ENCODE results near the gene F2. TPM values are rescaled to one million over a fixed set of nuclear protein-coding genes. Genes with fewer than 3 reads are reported as not detected.

The F2 gene
- total RNA-seq, 1 experiment from 2014 or later: 0.47 TPM

DNA sequence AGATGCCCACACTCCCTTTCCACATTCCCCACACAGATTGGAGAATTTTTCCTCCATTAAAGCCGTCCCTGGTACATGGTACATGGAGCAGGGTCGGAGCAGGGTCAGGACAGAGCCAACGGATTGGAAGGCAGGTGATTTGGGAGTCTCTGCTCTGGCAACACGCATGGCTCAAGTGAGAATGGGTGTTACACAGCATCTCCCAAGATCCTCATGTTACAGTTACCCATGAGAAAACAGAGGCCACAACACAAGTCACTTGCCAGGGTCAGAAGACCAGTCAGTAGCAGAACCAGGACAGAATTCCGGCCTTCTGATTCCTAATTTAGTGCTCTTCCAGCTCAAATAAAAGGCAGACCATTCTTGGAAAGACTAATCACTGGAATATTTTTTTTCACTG lies 7.7 kb upstream of the F2 start:
- no peak overlapping the region for H3K27ac ChIP-seq (ENCODE audit: low read depth, low read length)

More for the DNA sequence above, 7.7 kb upstream of the F2 start:
- CTCF ChIA-PET: no interaction called here
- Histone ChIP-seq H3K4me1 (ENCODE audit: control insufficient read depth in 1 of 2, insufficient read depth in 2 of 2, low read length in 2 of 2) (peaks cover 0 to 11% of the 10 kb centered on the region in 2 experiments; a peak in 1 of 4 replicates), H3K9me2 (ENCODE audit: insufficient read depth) (no peaks in the 10 kb centered on the region), H3K36me3 (ENCODE audit: control insufficient read depth in 1 of 2, insufficient read depth in 2 of 2, low read length in 2 of 2) (peaks cover 0 to 4% of the 10 kb centered on the region in 2 experiments; a peak in 2 of 4 replicates), H3K79me2 (ENCODE audit: insufficient read depth, low read length) (no peaks in the 10 kb centered on the region), H3K9ac (ENCODE audit: low read length) (no peak overlapping the region), H2AFZ (ENCODE audit: low read depth, low read length, poor library complexity, severe bottlenecking) (no peak overlapping the region), H3K27me3 (ENCODE audit: insufficient read depth, low read length) (no peaks in the 10 kb centered on the region), H3K4me3 (replicated peaks in 1 of 2; ENCODE audit: low read depth in 1 of 2, low read length in 2 of 2) (no peak overlapping the region), H3K9me3 (ENCODE audit: control insufficient read depth in 1 of 2, insufficient read depth in 1 of 2, low read depth in 1 of 2, low read length in 2 of 2) (no peaks in the 10 kb centered on the region), H3K4me2 (ENCODE audit: low read length) (no peak overlapping the region), H4K20me1 (ENCODE audit: insufficient read depth) (no peaks in the 10 kb centered on the region)
- TF ChIP-seq RAD21 (IDR thresholded peaks at IDR 0.05; ENCODE audit: low read depth) (no peak), TCF7L2 (IDR thresholded peaks at IDR 0.05; ENCODE audit: borderline replicate concordance, extremely low read depth, insufficient read depth, insufficient read length) (no peak), CBX3 (IDR thresholded peaks at IDR 0.05; ENCODE audit: low read depth) (no peak), EZH2phosphoT487 (IDR thresholded peaks at IDR 0.05; ENCODE audit: borderline replicate concordance) (no peak), JUND (IDR thresholded peaks at IDR 0.05) (no peak), POLR2A (IDR thresholded peaks at IDR 0.05; ENCODE audit: borderline replicate concordance, extremely low read depth, insufficient read depth, insufficient read length) (no peak), ZNF274 (IDR thresholded peaks at IDR 0.05; ENCODE audit: low read depth, low read length) (no peak), EGR1 (IDR thresholded peaks at IDR 0.05; ENCODE audit: low read depth) (no peak), EZH2 (IDR thresholded peaks at IDR 0.05) (no peak), SIN3A (IDR thresholded peaks at IDR 0.05; ENCODE audit: low read depth) (no peak), FOSL1 (IDR thresholded peaks at IDR 0.05; ENCODE audit: low read depth) (no peak)
- TF ChIP-seq, protein P1, sequence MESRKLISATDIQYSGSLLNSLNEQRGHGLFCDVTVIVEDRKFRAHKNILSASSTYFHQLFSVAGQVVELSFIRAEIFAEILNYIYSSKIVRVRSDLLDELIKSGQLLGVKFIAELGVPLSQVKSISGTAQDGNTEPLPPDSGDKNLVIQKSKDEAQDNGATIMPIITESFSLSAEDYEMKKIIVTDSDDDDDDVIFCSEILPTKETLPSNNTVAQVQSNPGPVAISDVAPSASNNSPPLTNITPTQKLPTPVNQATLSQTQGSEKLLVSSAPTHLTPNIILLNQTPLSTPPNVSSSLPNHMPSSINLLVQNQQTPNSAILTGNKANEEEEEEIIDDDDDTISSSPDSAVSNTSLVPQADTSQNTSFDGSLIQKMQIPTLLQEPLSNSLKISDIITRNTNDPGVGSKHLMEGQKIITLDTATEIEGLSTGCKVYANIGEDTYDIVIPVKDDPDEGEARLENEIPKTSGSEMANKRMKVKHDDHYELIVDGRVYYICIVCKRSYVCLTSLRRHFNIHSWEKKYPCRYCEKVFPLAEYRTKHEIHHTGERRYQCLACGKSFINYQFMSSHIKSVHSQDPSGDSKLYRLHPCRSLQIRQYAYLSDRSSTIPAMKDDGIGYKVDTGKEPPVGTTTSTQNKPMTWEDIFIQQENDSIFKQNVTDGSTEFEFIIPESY (IDR thresholded peaks at IDR 0.05; ENCODE audit: extremely low read depth, insufficient replicate concordance, low read length): no peak
- TF ChIP-seq, protein P2, sequence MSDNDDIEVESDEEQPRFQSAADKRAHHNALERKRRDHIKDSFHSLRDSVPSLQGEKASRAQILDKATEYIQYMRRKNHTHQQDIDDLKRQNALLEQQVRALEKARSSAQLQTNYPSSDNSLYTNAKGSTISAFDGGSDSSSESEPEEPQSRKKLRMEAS (IDR thresholded peaks at IDR 0.05): no peak
- TF ChIP-seq, protein P3, sequence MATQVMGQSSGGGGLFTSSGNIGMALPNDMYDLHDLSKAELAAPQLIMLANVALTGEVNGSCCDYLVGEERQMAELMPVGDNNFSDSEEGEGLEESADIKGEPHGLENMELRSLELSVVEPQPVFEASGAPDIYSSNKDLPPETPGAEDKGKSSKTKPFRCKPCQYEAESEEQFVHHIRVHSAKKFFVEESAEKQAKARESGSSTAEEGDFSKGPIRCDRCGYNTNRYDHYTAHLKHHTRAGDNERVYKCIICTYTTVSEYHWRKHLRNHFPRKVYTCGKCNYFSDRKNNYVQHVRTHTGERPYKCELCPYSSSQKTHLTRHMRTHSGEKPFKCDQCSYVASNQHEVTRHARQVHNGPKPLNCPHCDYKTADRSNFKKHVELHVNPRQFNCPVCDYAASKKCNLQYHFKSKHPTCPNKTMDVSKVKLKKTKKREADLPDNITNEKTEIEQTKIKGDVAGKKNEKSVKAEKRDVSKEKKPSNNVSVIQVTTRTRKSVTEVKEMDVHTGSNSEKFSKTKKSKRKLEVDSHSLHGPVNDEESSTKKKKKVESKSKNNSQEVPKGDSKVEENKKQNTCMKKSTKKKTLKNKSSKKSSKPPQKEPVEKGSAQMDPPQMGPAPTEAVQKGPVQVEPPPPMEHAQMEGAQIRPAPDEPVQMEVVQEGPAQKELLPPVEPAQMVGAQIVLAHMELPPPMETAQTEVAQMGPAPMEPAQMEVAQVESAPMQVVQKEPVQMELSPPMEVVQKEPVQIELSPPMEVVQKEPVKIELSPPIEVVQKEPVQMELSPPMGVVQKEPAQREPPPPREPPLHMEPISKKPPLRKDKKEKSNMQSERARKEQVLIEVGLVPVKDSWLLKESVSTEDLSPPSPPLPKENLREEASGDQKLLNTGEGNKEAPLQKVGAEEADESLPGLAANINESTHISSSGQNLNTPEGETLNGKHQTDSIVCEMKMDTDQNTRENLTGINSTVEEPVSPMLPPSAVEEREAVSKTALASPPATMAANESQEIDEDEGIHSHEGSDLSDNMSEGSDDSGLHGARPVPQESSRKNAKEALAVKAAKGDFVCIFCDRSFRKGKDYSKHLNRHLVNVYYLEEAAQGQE (IDR thresholded peaks at IDR 0.05; ENCODE audit: low read depth): no peak
- no peak for ATAC-seq
- intact Hi-C loops (cut with micrococcal nuclease): no loop called here
- RAD21 ChIA-PET (ENCODE audit: low non-redundant PET in 1 of 2, low total read pairs in 2 of 2, uncharacterized antibody in 2 of 2, unreplicated experiment in 2 of 2): no interaction called here
- POLR2A ChIA-PET: no interaction called here
- BruUV-seq (replicated peaks): no TSS peak
- no peak for DNase-seq (ENCODE audit: low read depth, low spot score)
